Hematopoietic multipotent progenitor cell treated with erythropoietin and hydrocortisone succinate and interleukin-3 and kit ligand, for 6 days (in vitro differentiated cells): ENCODE data around the gene TLE1.
"Not testable (repeated sequence)": the region's sequence is repeated elsewhere in the genome, so short reads cannot be mapped to it uniquely, and the experiment has no call there.

Source experiments
- DNase-seq: peaks from one replicate; pipeline ENCODE4 v3.0.0-alpha.2; 2015

TLE1 gene

GRCh38 chr9:81652058-81652687, 37.2 kb downstream of the TLE1 start:
- DNase-seq: no peak

GRCh38 chr9:81650586-81651515, 38.5 kb downstream of the TLE1 start:
- DNase-seq: no peak

- DNase-seq: no peak
Observed at GRCh38 chr9:81649475-81650240, 39.7 kb downstream of the TLE1 start.

- no peak for DNase-seq
Observed at GRCh38 chr9:81648891-81649290, 40.5 kb downstream of the TLE1 start.

- no peak for DNase-seq
Observed at GRCh38 chr9:81646337-81646736, 43.0 kb downstream of the TLE1 start.

- not testable (repeated sequence) for DNase-seq
Observed at GRCh38 chr9:81644513-81644912, 44.8 kb downstream of the TLE1 start.

- peak; percentile 65 for DNase-seq
Observed at GRCh38 chr9:81637276-81637675, 52.1 kb downstream of the TLE1 start.

- no peak for DNase-seq
Observed at GRCh38 chr9:81636255-81636599, 53.1 kb downstream of the TLE1 start.

- DNase-seq: no peak
Observed at GRCh38 chr9:81635521-81636254, 53.7 kb downstream of the TLE1 start.

- DNase-seq: no peak
Observed at GRCh38 chr9:81634915-81635516, 54.3 kb downstream of the TLE1 start.

GRCh38 chr9:81633952-81634854, 55.1 kb downstream of the TLE1 start:
- DNase-seq: no peak

GRCh38 chr9:81632599-81632998, 56.7 kb downstream of the TLE1 start:
- DNase-seq: no peak

- DNase-seq: no peak
Observed at GRCh38 chr9:81631218-81631745, 58.1 kb downstream of the TLE1 start.

GRCh38 chr9:81629440-81629839, 59.9 kb downstream of the TLE1 start:
- no peak for DNase-seq

- no peak for DNase-seq
Observed at GRCh38 chr9:81628897-81629296, 60.5 kb downstream of the TLE1 start.

GRCh38 chr9:81627481-81627880, 61.9 kb downstream of the TLE1 start:
- DNase-seq: no peak

GRCh38 chr9:81626511-81626910, 62.8 kb downstream of the TLE1 start:
- no peak for DNase-seq

GRCh38 chr9:81625969-81626368, 63.4 kb downstream of the TLE1 start:
- DNase-seq: no peak

GRCh38 chr9:81623778-81624177, 65.6 kb downstream of the TLE1 start:
- no peak for DNase-seq

- no peak for DNase-seq
Observed at GRCh38 chr9:81622471-81623255, 66.7 kb downstream of the TLE1 start.
